Heart left ventricle (tissue), 13 donors: ENCODE measurements around the gene MED15.

Source experiments
- CTCF ChIP-seq, 12 donors: fragments of 200-600 bp; sonication (generic) in 4 of 12; IDR thresholded peaks; one replicate each; pipeline versions ENCODE4 v1.5.0 to v1.8.0; 2018 to 2022; ENCODE audit warnings: antibody characterized with exemption in 12 of 12, mild to moderate bottlenecking in 5 of 12
- POLR2A ChIP-seq, 2 donors: fragments of 450-650 bp; IDR thresholded peaks; one replicate each; pipeline ENCODE4 v1.6.1; 2017; ENCODE audit warnings: antibody characterized with exemption in 2 of 2, mild to moderate bottlenecking in 2 of 2, moderate library complexity in 2 of 2
- donor health status: ischemic (EF 13 %, LVEDD 7.1; RV severe dilation, severe dysfunction).
- donor health status: DM: no; HTN: yes; CAD: no.
- donor health status: DM: no; HTN: no; CAD: no.
- donor health status: ischemic (EF 25% LVEDD 6.9; RV normal size, moderate dysfunction).
- donor health status: ischemic (EF 25% LVEDD 5.7; RV mildly dilated, moderate dysfunction).
- donor health status: ischemic (EF 35%, LVEDD 5.7; RV mildly dilated, moderate dysfunction).
- donor health status: nonischemic (EF 11% LVEDD 7.7; RV severe dilation, severe dysfunction).
- donor health status: DM: yes; HTN: yes; CAD: no.
- donor health status: PGD.
- donor health status: ischemic (EF 29% LVEDD 5.4; RV normal size, mild dysfunction).
- donor health status: nonischemic (EF 23%, LVEDD 6.1; RV moderate dilation, normal function).

- TF ChIP-seq CTCF (IDR thresholded peaks at IDR 0.05), result no peak
- TF ChIP-seq POLR2A (IDR thresholded peaks at IDR 0.05), result no peak
Observed at GRCh38 chr22:20533879-20534265, 26.5 kb downstream of the MED15 start.
